HepG2 (cell line): ENCODE results near the gene MYOM1. TPM values are rescaled to one million over a fixed set of nuclear protein-coding genes. Genes with fewer than 3 reads are reported as not detected.
A peak's percentile ranks its signal among the peaks of the same experiment; 100 is the strongest.

Experiments
- ATAC-seq: fragments of 200-7000 bp; cut with Tn5 transposase; 3 replicates; pipeline ENCODE4 v1.9.1; 2020; ENCODE audit warnings: mild to moderate bottlenecking, moderate library complexity
- BruUV-seq: library from RNA; stranded (reverse); fragments of 400-500 nt; replicated peaks from 2 replicates; lab custom pipeline; 2021; lab: Mats Ljungman, UMichigan
- CTCF ChIA-PET: fragments of 300-600 bp; formaldehyde crosslinking; extraction: SDS; loops from one replicate; lab custom pipeline; 2021; ENCODE audit warnings: low total read pairs, inconsistent platforms, low intra/inter-chr PET ratio; lab: Yijun Ruan, JAX
- POLR2A ChIA-PET: fragments of 350-600 bp; sonication (Branson Sonifier 250); formaldehyde crosslinking; loops from one replicate; lab custom pipeline; 2020; ENCODE audit warnings: antibody characterized with exemption, inconsistent platforms; lab: Yijun Ruan, JAX
- DNase-seq: peaks from one replicate; pipeline ENCODE4 v3.0.0-alpha.2; 2015; ENCODE audit warnings: low spot score
- FAIRE-seq: peaks from 3 replicates; lab custom pipeline; 2011; peaks lifted over from hg19 to GRCh38; lab: Jason Lieb, UNC
- H2AFZ ChIP-seq: one replicate; pipeline ENCODE4 v1.6.1; 2011; ENCODE audit warnings: low read length, inconsistent platforms
- H3K27ac ChIP-seq: fragments of 300-600 bp; 3 replicates; pipeline ENCODE4 v1.8.0; 2011; ENCODE audit warnings: mixed run types, mild to moderate bottlenecking, mixed read lengths, low read length, inconsistent platforms; ENCODE audit not compliant: insufficient read depth; ENCODE audit errors: extremely low read length
- H3K27me3 ChIP-seq, 2 experiments: fragments of 200-600 bp in 1 of 2; 2 replicates in 1 of 2; 3 replicates in 1 of 2; pipeline versions ENCODE4 v1.6.0 to v1.8.0; 2011; ENCODE audit warnings: low read length in 2 of 2, mild to moderate bottlenecking in 2 of 2, moderate library complexity in 2 of 2, inconsistent platforms in 1 of 2; ENCODE audit not compliant: insufficient read depth in 2 of 2, control insufficient read depth in 1 of 2
- H3K36me3 ChIP-seq, 2 experiments: fragments of 200-600 bp in 1 of 2; replicated peaks in 1 of 2; 2 replicates in 1 of 2; 3 replicates in 1 of 2; pipeline versions ENCODE4 v1.5.1 to v1.8.0; 2011; ENCODE audit warnings: low read length in 2 of 2, inconsistent platforms in 1 of 2; ENCODE audit not compliant: insufficient read depth in 2 of 2, control insufficient read depth in 1 of 2
- H3K4me1 ChIP-seq: 2 replicates; pipeline ENCODE4 v1.5.1; 2012; ENCODE audit warnings: low read length, inconsistent platforms; ENCODE audit not compliant: insufficient read depth
- H3K4me2 ChIP-seq: 2 replicates; pipeline ENCODE4 v1.6.0; 2011; ENCODE audit warnings: low read depth, low read length, inconsistent platforms
- H3K4me3 ChIP-seq, 3 experiments: fragments of 200-600 bp in 1 of 3; sonication (generic), shearing (Covaris generic) in 1 of 3; replicated peaks in 1 of 3; 2 replicates each; pipeline ENCODE4 v1.5.1; 2011 to 2016; ENCODE audit warnings: low read length in 3 of 3, inconsistent platforms in 2 of 3, low read depth in 2 of 3, mild to moderate bottlenecking in 2 of 3, control low read depth in 1 of 3, mixed read lengths in 1 of 3; ENCODE audit not compliant: insufficient read depth in 1 of 3
- H3K79me2 ChIP-seq: one replicate; pipeline ENCODE4 v1.6.1; 2011; ENCODE audit warnings: low read length, inconsistent platforms; ENCODE audit not compliant: insufficient read depth
- H3K9ac ChIP-seq: 2 replicates; pipeline ENCODE4 v1.6.0; 2011; ENCODE audit warnings: mild to moderate bottlenecking, low read depth, low read length, inconsistent platforms; ENCODE audit not compliant: insufficient read depth
- H3K9me3 ChIP-seq: 2 replicates; pipeline ENCODE4 v1.5.1; 2012; ENCODE audit warnings: mild to moderate bottlenecking, low read length
- H4K20me1 ChIP-seq: 2 replicates; pipeline ENCODE4 v1.6.0; 2011; ENCODE audit warnings: inconsistent platforms, mild to moderate bottlenecking, low read length, moderate library complexity; ENCODE audit not compliant: insufficient read depth
- EEA1 ChIP-seq: sonication (generic); formaldehyde crosslinking; IDR thresholded peaks from 2 replicates; pipeline ENCODE4 v1.5.1; 2020; ENCODE audit warnings: mild to moderate bottlenecking, missing genetic modification reagents, borderline replicate concordance
- EHMT2 ChIP-seq: fragments of 200-600 bp; sonication (generic); IDR thresholded peaks from 2 replicates; pipeline ENCODE4 v1.7.0; 2017; ENCODE audit warnings: antibody characterized with exemption, low read depth, low read length, borderline replicate concordance
- GTF2F1 ChIP-seq: fragments of 150-350 bp; IDR thresholded peaks from 2 replicates; pipeline ENCODE4 v1.6.1; 2014; ENCODE audit warnings: low read length
- NFYB ChIP-seq: sonication (generic); formaldehyde crosslinking; IDR thresholded peaks from 2 replicates; pipeline ENCODE4 v1.4.0; 2020; ENCODE audit warnings: missing genetic modification reagents
- PATZ1 ChIP-seq: sonication (generic); formaldehyde crosslinking; IDR thresholded peaks from 2 replicates; pipeline ENCODE4 v1.4.0; 2020; ENCODE audit warnings: missing genetic modification reagents
- SUZ12 ChIP-seq: fragments of 150-350 bp; IDR thresholded peaks from 2 replicates; pipeline ENCODE4 v1.6.1; 2014; ENCODE audit warnings: low read depth, low read length
- THAP8 ChIP-seq: sonication (generic); formaldehyde crosslinking; IDR thresholded peaks from 2 replicates; pipeline ENCODE4 v1.5.1; 2020; ENCODE audit warnings: missing genetic modification reagents, mild to moderate bottlenecking, borderline replicate concordance
- ZBTB38 ChIP-seq: sonication (generic); formaldehyde crosslinking; IDR thresholded peaks from 2 replicates; pipeline ENCODE4 v1.5.1; 2020; ENCODE audit warnings: mild to moderate bottlenecking, missing genetic modification reagents
- ZNF142 ChIP-seq: sonication (generic); formaldehyde crosslinking; IDR thresholded peaks from 2 replicates; pipeline ENCODE4 v1.4.0; 2020; ENCODE audit warnings: missing genetic modification reagents
- ZNF558 ChIP-seq: sonication (generic); formaldehyde crosslinking; IDR thresholded peaks from 2 replicates; pipeline ENCODE4 v1.9.0; 2022; ENCODE audit warnings: mild to moderate bottlenecking, missing genetic modification reagents, borderline replicate concordance
- ZNF564 ChIP-seq: sonication (generic); formaldehyde crosslinking; IDR thresholded peaks from 2 replicates; pipeline ENCODE4 v1.8.1; 2023; ENCODE audit warnings: mild to moderate bottlenecking, missing genetic modification reagents
- ZNF597 ChIP-seq: sonication (generic); formaldehyde crosslinking; IDR thresholded peaks from 2 replicates; pipeline ENCODE4 v1.5.0; 2020; ENCODE audit warnings: missing genetic modification reagents
- ZNF652 ChIP-seq: IDR thresholded peaks from 2 replicates; pipeline ENCODE4 v1.6.1; 2016; ENCODE audit warnings: low read depth, borderline replicate concordance
- ZNF879 ChIP-seq: sonication (generic); formaldehyde crosslinking; IDR thresholded peaks from 2 replicates; pipeline ENCODE4 v1.8.1; 2023; ENCODE audit warnings: missing genetic modification reagents
- WGBS: methylation state at CpG from one replicate; pipeline ENCODE4 v1.1.6; 2017; ENCODE audit warnings: low lambda C conversion rate; 5-methylcytosine and 5-hydroxymethylcytosine counted together
- in situ Hi-C: cut with HindIII; loops from 2 replicates; pipeline ENCODE4 v1.10.0; 2017; ENCODE audit warnings: low pct_unique_long_range_greater_than_20kb; ENCODE audit not compliant: extremely low pct_ligation_motif_present
- intact Hi-C: fragments of 100-400 bp; cut with micrococcal nuclease; formaldehyde crosslinking; loops from one replicate; pipeline ENCODE4 v1.10.0; 2022; ENCODE audit not compliant: unreplicated experiment
- polyA plus RNA-seq, 8 experiments: library from polyadenylated mRNA; depleted of rRNA in 3 of 8; stranded (reverse) in 7 of 8; unstranded in 1 of 8; fragments of >200 nt; fragmentation: Illumina TruSeq in 4 of 8; extraction: Trizol in 4 of 8; gene quantifications; 2 replicates each; pipeline versions ENCODE4 v1.2.1 to v1.2.3, GENCODE V29; 2011 to 2016; ENCODE audit warnings: low read depth in 4 of 8, missing spikeins in 1 of 8, mixed read lengths in 1 of 8; ENCODE audit not compliant: insufficient read depth in 1 of 8
- total RNA-seq, 5 experiments: library from RNA; depleted of rRNA; stranded (reverse); fragments of >200 nt; fragmentation: Illumina TruSeq; extraction: Trizol; gene quantifications; 2 replicates each; pipeline ENCODE4 v1.2.3, GENCODE V29; 2016; ENCODE audit warnings: low read depth in 1 of 5

MYOM1 gene
- total and polyA plus RNA-seq, 2 of the 13 experiments (the other 11 are each of a cell fraction or from before 2014, with no cell fraction given), result 0.46 to 0.98 TPM

GRCh38 chr18:3246635-3247239, 27.0 kb upstream of the MYOM1 start:
- intact Hi-C loops, result loop anchor here (1.0 to 5.0 kb wide), 8 partner anchors 16 to 314 kb away; partner anchors contain the start of genes LPIN2 and MYL12B
- H3K36me3 ChIP-seq, result no peaks in the 10 kb centered on the region; a peak in 1 of 5 replicates
- peak overlapping the region; percentile 66 to 93 (median 92) for H3K4me3 ChIP-seq
- ATAC-seq (peak; percentile 20), FAIRE-seq (no peak), DNase-seq (no peak)
- peak overlapping the region; percentile 93 for H3K27ac ChIP-seq
- peaks cover 62% of the 10 kb centered on the region for H3K79me2 ChIP-seq
- in situ Hi-C loops, result loop anchor here (5.0 kb wide), 2 partner anchors 94 to 314 kb away; no protein-coding TSS in a partner anchor
- 2% methylated on average over 21 of the region's 23 CpGs for WGBS
- POLR2A ChIA-PET, result interaction anchor here (0.6 to 5.4 kb wide), 39 partner anchors 8 to 481 kb away, joined by 3 to 54 read pairs (median 6); partner anchors contain the start of genes LPIN2, MYL12B and MYOM1
- H3K4me2 ChIP-seq, result peak overlapping the region; percentile 96
- no peaks in the 10 kb centered on the region; a peak in 2 of 5 replicates for H3K27me3 ChIP-seq
- H4K20me1 ChIP-seq, result peaks cover 10% of the 10 kb centered on the region; the same call in 1 of the 2 replicates
- CTCF ChIA-PET, result interaction anchor here (1.0 to 2.5 kb wide), 4 partner anchors 8 to 314 kb away, joined by 3 to 16 read pairs (median 10); no protein-coding TSS in a partner anchor
- no peak overlapping the region for H2AFZ ChIP-seq
- peak overlapping the region; percentile 94 for H3K9ac ChIP-seq
- BruUV-seq, result TSS peak; percentile 89
- peaks cover 51% of the 10 kb centered on the region for H3K4me1 ChIP-seq
- peaks cover 4% of the 10 kb centered on the region; the same call in 1 of the 2 replicates for H3K9me3 ChIP-seq
- 0 out of 2 replicates have a peak, but pooled peaks have one; percentile 26 for TF ChIP-seq ZNF142
- no peak for TF ChIP-seq ZNF879 (CRISPR knock-in tag)
- 0 out of 2 replicates have a peak, but pooled peaks have one; percentile 41 for TF ChIP-seq PATZ1 (CRISPR knock-in tag)
- no peak for TF ChIP-seq EEA1 (CRISPR knock-in tag)
- TF ChIP-seq ZNF652, result no peak
- no peak for TF ChIP-seq ZNF597 (CRISPR knock-in tag)
- no peak for TF ChIP-seq ZNF558 (CRISPR knock-in tag)
- no peak for TF ChIP-seq SUZ12
- TF ChIP-seq THAP8, result no peak
- TF ChIP-seq NFYB (CRISPR knock-in tag), result no peak
- peak; percentile 64; the same call in 1 of the 2 replicates for TF ChIP-seq ZNF564
- no peak for TF ChIP-seq ZBTB38 (CRISPR knock-in tag)
- no peak for TF ChIP-seq GTF2F1
- TF ChIP-seq EHMT2, result no peak
